Kidney epithelial cell (primary cell): Measurements from ENCODE around the gene YES1. TPM values are rescaled to one million over a fixed set of nuclear protein-coding genes. Genes with fewer than 3 reads are reported as not detected.
"Not testable (repeated sequence)": the region's sequence is repeated elsewhere in the genome, so short reads cannot be mapped to it uniquely, and the experiment has no call there.

Experiments
- DNase-seq: peaks from one replicate; pipeline ENCODE4 v3.0.0-alpha.2; 2010; ENCODE audit warnings: low read depth
- H3K27me3 ChIP-seq: 2 replicates; pipeline ENCODE4 v1.6.0; 2011; ENCODE audit warnings: low read length; ENCODE audit not compliant: control insufficient read depth, insufficient read depth
- H3K36me3 ChIP-seq: 2 replicates; pipeline ENCODE4 v1.5.1; 2011; ENCODE audit warnings: low read length; ENCODE audit not compliant: control insufficient read depth, insufficient read depth
- H3K4me3 ChIP-seq: 2 replicates; pipeline ENCODE4 v1.5.1; 2011; ENCODE audit warnings: low read depth, mild to moderate bottlenecking, control low read depth, low read length
- CTCF ChIP-seq: IDR thresholded peaks from 2 replicates; pipeline ENCODE4 v1.5.1; 2011; ENCODE audit warnings: mild to moderate bottlenecking, moderate library complexity, low read length, control low read depth, inconsistent platforms; ENCODE audit not compliant: insufficient read depth, poor library complexity, severe bottlenecking
- total RNA-seq: library from RNA; depleted of rRNA; stranded (reverse); fragments of >200 nt; gene quantifications from 2 replicates; pipeline ENCODE4 v1.2.3, GENCODE V29; 2015

The YES1 gene
- total RNA-seq, 1 donor from 2014 or later, result 135 TPM

GRCh38 chr18:813172-814071 lies 1.4 kb upstream of the YES1 start:
- no peak for TF ChIP-seq CTCF
- H3K36me3 ChIP-seq, result no peaks in the 10 kb centered on the region
- H3K27me3 ChIP-seq, result no peaks in the 10 kb centered on the region
- no peak for DNase-seq
- peak overlapping the region; percentile 97 for H3K4me3 ChIP-seq

GRCh38 chr18:812376-813171 lies 532 bp upstream of the YES1 start:
- no peak for TF ChIP-seq CTCF
- H3K4me3 ChIP-seq, result peak overlapping the region; percentile 97

GRCh38 chr18:811182-811891 lies 705 bp downstream of the YES1 start:
- H3K36me3 ChIP-seq, result no peaks in the 10 kb centered on the region
- no peak for DNase-seq
- peak overlapping the region; percentile 97 for H3K4me3 ChIP-seq
- no peaks in the 10 kb centered on the region for H3K27me3 ChIP-seq
- no peak for TF ChIP-seq CTCF

More at GRCh38 chr18:812376-813171, 532 bp upstream of the YES1 start:
- Histone ChIP-seq H3K27me3 (no peaks in the 10 kb centered on the region), H3K36me3 (no peaks in the 10 kb centered on the region)
- peak; percentile 32 for DNase-seq

GRCh38 chr18:809985-810642 lies 1.9 kb downstream of the YES1 start:
- H3K4me3 ChIP-seq, result peak overlapping the region; percentile 19
- no peaks in the 10 kb centered on the region for H3K27me3 ChIP-seq
- no peaks in the 10 kb centered on the region for H3K36me3 ChIP-seq
- no peak for TF ChIP-seq CTCF
- DNase-seq, result no peak

- not testable (repeated sequence) for H3K27me3 ChIP-seq, DNase-seq, H3K4me3 ChIP-seq, H3K36me3 ChIP-seq
Measured at GRCh38 chr18:809228-809627, 2.8 kb downstream of the YES1 start.
